ENCODE measurements around the gene CRYBB3. TPM values are rescaled to one million over a fixed set of nuclear protein-coding genes. Genes with fewer than 3 reads are reported as not detected.
A peak's percentile ranks its signal among the peaks of the same experiment; 100 is the strongest.
"Not testable (repeated sequence)": the region's sequence is repeated elsewhere in the genome, so short reads cannot be mapped to it uniquely, and the experiment has no call there.

CRYBB3 gene
- polyA plus RNA-seq, 1 experiment, result not detected

- Histone ChIP-seq H3K27me3 (ENCODE audit: control insufficient read depth, insufficient read depth, low read length) (no peaks in the 10 kb centered on the region), H3K27ac (ENCODE audit: low read depth, low read length) (no peak overlapping the region), H3K9me3 (ENCODE audit: control insufficient read depth, insufficient read depth, low read length) (no peaks in the 10 kb centered on the region), H3K4me3 (ENCODE audit: low read depth, low read length) (no peak overlapping the region)
- ChIA-PET CTCF (no interaction called here), POLR2A (no interaction called here)
- TF ChIP-seq CTCF (IDR thresholded peaks at IDR 0.05; ENCODE audit: low read depth, low read length), result no peak
- DNase-seq (ENCODE audit: low read depth, low spot score), result no peak
Observed at GRCh38 chr22:25228822-25229221, 29.2 kb downstream of the CRYBB3 start.

GRCh38 chr22:25230760-25231159 lies 31.1 kb downstream of the CRYBB3 start:
- POLR2A ChIA-PET, result interaction anchor here (0.6 kb wide), 1 partner anchor 103 kb away, joined by 4 read pairs; no protein-coding TSS in a partner anchor
- H3K9me3 ChIP-seq (ENCODE audit: control insufficient read depth, insufficient read depth, low read length); H3K27ac ChIP-seq (ENCODE audit: low read depth, low read length); CTCF ChIA-PET; H3K27me3 ChIP-seq (ENCODE audit: control insufficient read depth, insufficient read depth, low read length); DNase-seq (ENCODE audit: low read depth, low spot score); H3K4me3 ChIP-seq (ENCODE audit: low read depth, low read length): not testable (repeated sequence)

- Histone ChIP-seq H3K4me3 (ENCODE audit: low read depth, low read length) (no peak overlapping the region), H3K9me3 (ENCODE audit: control insufficient read depth, insufficient read depth, low read length) (no peaks in the 10 kb centered on the region; the same call in 1 of the 2 replicates), H3K27me3 (ENCODE audit: control insufficient read depth, insufficient read depth, low read length) (no peaks in the 10 kb centered on the region), H3K27ac (ENCODE audit: low read depth, low read length) (no peak overlapping the region)
- no peak for TF ChIP-seq CTCF (IDR thresholded peaks at IDR 0.05; ENCODE audit: low read depth, low read length)
- DNase-seq (ENCODE audit: low read depth, low spot score), result no peak
- POLR2A ChIA-PET, result no interaction called here
- CTCF ChIA-PET, result interaction anchor here (1.3 kb wide), 1 partner anchor 541 kb away, joined by 4 read pairs; no protein-coding TSS in a partner anchor
Observed at GRCh38 chr22:25232301-25232700, 32.6 kb downstream of the CRYBB3 start.

DNA sequence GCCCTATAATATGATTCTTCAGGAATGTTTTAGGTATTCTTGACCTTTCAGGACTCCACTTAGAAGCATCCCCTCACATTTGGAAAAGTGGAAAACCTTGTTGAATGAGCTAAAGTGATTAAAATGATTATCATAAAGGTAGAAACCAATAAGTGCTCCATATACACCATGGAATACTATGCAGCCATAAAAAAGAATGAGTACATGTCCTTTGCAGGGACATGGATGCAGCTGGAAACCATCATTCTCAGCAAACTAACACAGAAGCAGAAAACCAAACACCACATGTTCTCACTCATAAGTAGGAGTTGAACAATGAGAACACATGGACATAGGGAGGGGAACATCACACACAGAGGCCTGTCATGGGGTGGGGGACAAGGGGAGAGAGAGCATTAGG lies 34.0 kb downstream of the CRYBB3 start:
- H3K27ac ChIP-seq (ENCODE audit: low read depth, low read length); H3K4me3 ChIP-seq (ENCODE audit: low read depth, low read length); POLR2A ChIA-PET; CTCF ChIA-PET; DNase-seq (ENCODE audit: low read depth, low spot score); H3K27me3 ChIP-seq (ENCODE audit: control insufficient read depth, insufficient read depth, low read length); H3K9me3 ChIP-seq (ENCODE audit: control insufficient read depth, insufficient read depth, low read length): not testable (repeated sequence)

- H3K27ac ChIP-seq (ENCODE audit: low read depth, low read length), result no peak overlapping the region
- POLR2A ChIA-PET, result no interaction called here
Observed at GRCh38 chr22:25235547-25236290, 36.1 kb downstream of the CRYBB3 start.

More at GRCh38 chr22:25235547-25236290, 36.1 kb downstream of the CRYBB3 start:
- H3K27me3 ChIP-seq (ENCODE audit: control insufficient read depth, insufficient read depth, low read length), result no peaks in the 10 kb centered on the region
- H3K4me3 ChIP-seq (ENCODE audit: low read depth, low read length), result no peak overlapping the region
- CTCF ChIA-PET, result interaction anchor here (0.6 to 0.8 kb wide), 2 partner anchors 309 to 537 kb away, joined by 3 read pairs; no protein-coding TSS in a partner anchor
- TF ChIP-seq CTCF (IDR thresholded peaks at IDR 0.05; ENCODE audit: low read depth, low read length), result peak; percentile 49
- DNase-seq (ENCODE audit: low read depth, low spot score), result peak; percentile 10
- no peaks in the 10 kb centered on the region; the same call in 1 of the 2 replicates for H3K9me3 ChIP-seq (ENCODE audit: control insufficient read depth, insufficient read depth, low read length)

All from AG04450 (cell line).